Panc1 (cell line): ENCODE data around the gene RRP12. TPM values are rescaled to one million over a fixed set of nuclear protein-coding genes. Genes with fewer than 3 reads are reported as not detected.

Experiments used
- ATAC-seq: fragments of 200-7000 bp; cut with Tn5 transposase; 2 replicates; pipeline ENCODE4 v1.9.1; 2020; ENCODE audit warnings: mild to moderate bottlenecking, moderate library complexity
- BruUV-seq: library from RNA; stranded (reverse); fragments of 400-500 nt; replicated peaks from 2 replicates; lab custom pipeline; 2021; lab: Mats Ljungman, UMichigan
- CTCF ChIA-PET: fragments of 300-600 bp; sonication (Branson Sonifier 250); formaldehyde crosslinking; loops from one replicate; lab custom pipeline; 2022; ENCODE audit warnings: antibody characterized with exemption; lab: Charles Lee
- POLR2A ChIA-PET: fragments of 300-600 bp; sonication (Branson Sonifier 250); formaldehyde crosslinking; loops from one replicate; lab custom pipeline; 2022; ENCODE audit warnings: antibody characterized with exemption; lab: Charles Lee
- DNase-seq: peaks from one replicate; pipeline ENCODE4 v3.0.0-alpha.2; 2010; ENCODE audit warnings: low read depth, low spot score
- H3K27ac ChIP-seq: 2 replicates; pipeline ENCODE4 v1.5.1; 2011; ENCODE audit warnings: mild to moderate bottlenecking, low read length, inconsistent platforms
- H3K27me3 ChIP-seq: fragments of 200-500 bp; sonication (Bioruptor generic); 2 replicates; pipeline ENCODE4 v1.6.0; 2014; ENCODE audit warnings: low read length, inconsistent platforms; ENCODE audit not compliant: control insufficient read depth, insufficient read depth
- H3K36me3 ChIP-seq: fragments of 200-500 bp; sonication (Bioruptor generic); 2 replicates; pipeline ENCODE4 v1.5.1; 2014; ENCODE audit warnings: inconsistent platforms, mild to moderate bottlenecking, low read length, moderate library complexity; ENCODE audit not compliant: control insufficient read depth, insufficient read depth
- H3K4me1 ChIP-seq: 2 replicates; pipeline ENCODE4 v1.5.1; 2011; ENCODE audit warnings: inconsistent platforms, mild to moderate bottlenecking, low read length, moderate library complexity; ENCODE audit not compliant: control insufficient read depth, insufficient read depth
- H3K4me3 ChIP-seq, 2 experiments: 2 replicates each; pipeline ENCODE4 v1.5.1; 2011 to 2012; ENCODE audit warnings: low read depth in 2 of 2, low read length in 2 of 2, mild to moderate bottlenecking in 2 of 2, inconsistent platforms in 1 of 2, moderate library complexity in 1 of 2
- H3K9me3 ChIP-seq: fragments of 200-500 bp; sonication (Bioruptor generic); 2 replicates; pipeline ENCODE4 v1.5.1; 2014; ENCODE audit warnings: low read depth, mild to moderate bottlenecking, inconsistent platforms, low read length, moderate library complexity; ENCODE audit not compliant: control insufficient read depth, insufficient read depth
- POLR2AphosphoS5 ChIP-seq: IDR thresholded peaks from 2 replicates; pipeline ENCODE4 v1.6.1; 2012; ENCODE audit warnings: mild to moderate bottlenecking, low read depth, low read length, moderate library complexity
- SIN3A ChIP-seq: IDR thresholded peaks from 2 replicates; pipeline ENCODE4 v1.6.1; 2012; ENCODE audit warnings: low read depth, mild to moderate bottlenecking, low read length, moderate library complexity, borderline replicate concordance; ENCODE audit not compliant: insufficient read depth
- TCF7L2 ChIP-seq: IDR thresholded peaks from 2 replicates; pipeline ENCODE4 v1.6.1; 2011; ENCODE audit warnings: mild to moderate bottlenecking, low read depth, low read length, inconsistent platforms
- in situ Hi-C: cut with HindIII; loops from 2 replicates; pipeline ENCODE4 v1.10.0; 2016; ENCODE audit warnings: low sequenced_read_pairs, low pct_unique_long_range_greater_than_20kb
- intact Hi-C: fragments of 100-400 bp; cut with micrococcal nuclease; formaldehyde crosslinking; loops from one replicate; pipeline ENCODE4 v1.10.0; 2022; ENCODE audit not compliant: unreplicated experiment
- total RNA-seq: library from RNA; stranded (reverse); gene quantifications from one replicate; pipeline ENCODE4 v1.2.1, GENCODE V29; 2021; ENCODE audit not compliant: unreplicated experiment
- TF ChIP-seq, protein P1 (sequence below): fragments of 450-650 bp; IDR thresholded peaks from 2 replicates; pipeline ENCODE4 v1.5.1; 2017; ENCODE audit warnings: mild to moderate bottlenecking
- TF ChIP-seq, protein P2 (sequence below), 2 experiments: IDR thresholded peaks; 2 replicates each; pipeline ENCODE4 v1.6.1; 2011 to 2012; ENCODE audit warnings: low read depth in 2 of 2, control low read depth in 1 of 2, low read length in 1 of 2, mild to moderate bottlenecking in 1 of 2, moderate library complexity in 1 of 2; ENCODE audit not compliant: insufficient read depth in 1 of 2

Gene RRP12
- total RNA-seq, 1 experiment from 2014 or later: 94.9 TPM

DNA sequence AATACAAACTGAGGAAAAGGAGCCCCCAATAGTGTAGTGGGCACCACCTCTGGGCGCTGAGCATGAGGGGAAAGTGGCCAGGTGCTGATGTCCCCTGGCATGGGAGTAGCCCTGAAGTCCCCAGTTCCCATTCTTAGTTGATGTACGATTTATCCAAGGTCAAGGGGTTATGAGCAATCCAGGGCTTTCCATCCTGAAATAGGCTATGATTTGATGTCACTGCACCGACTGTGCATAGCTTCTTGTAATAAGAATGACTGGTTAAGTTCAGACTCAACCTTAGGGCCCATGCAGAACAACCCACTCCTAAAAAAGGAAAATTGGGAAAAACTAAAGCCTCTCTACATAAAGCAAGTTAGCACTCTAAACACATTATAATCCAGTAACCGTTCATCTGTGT, 77.6 kb downstream of the RRP12 start:
- no peak for DNase-seq
- Histone ChIP-seq H3K4me3 (no peak overlapping the region), H3K27me3 (no peaks in the 10 kb centered on the region), H3K36me3 (no peaks in the 10 kb centered on the region), H3K9me3 (no peaks in the 10 kb centered on the region), H3K4me1 (peaks cover 64% of the 10 kb centered on the region), H3K27ac (peak overlapping the region; percentile 75)
- ATAC-seq: no peak
- intact Hi-C loops (no loop called here), in situ Hi-C loops (no loop called here)
- no peak for TF ChIP-seq SIN3A
- TF ChIP-seq TCF7L2: no peak
- TF ChIP-seq POLR2AphosphoS5: no peak
- CTCF ChIA-PET: no interaction called here
- BruUV-seq: no TSS peak
- POLR2A ChIA-PET: no interaction called here

DNA sequence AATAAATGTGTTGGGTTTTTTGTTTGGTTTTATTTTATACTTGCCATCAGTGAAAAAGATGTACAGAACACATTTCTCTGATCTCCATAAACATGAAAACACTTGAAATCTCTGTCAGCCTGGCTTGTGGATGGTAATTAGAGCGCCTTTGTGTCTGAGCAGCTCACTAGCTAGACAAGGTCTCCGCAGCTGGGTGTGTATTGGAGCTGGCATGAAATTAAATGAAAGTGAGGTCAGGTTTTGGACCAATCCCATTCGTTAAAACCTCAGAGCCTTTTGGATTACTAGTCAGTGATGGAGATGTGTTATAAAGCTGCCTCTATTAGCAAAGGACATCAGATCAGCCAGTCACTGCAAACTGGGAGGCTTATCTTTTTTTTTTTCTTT, 79.3 kb downstream of the RRP12 start:
- POLR2A ChIA-PET: interaction anchor here (0.6 kb wide), 1 partner anchor 33 kb away, joined by 5 read pairs; no protein-coding TSS in a partner anchor
- no peak overlapping the region for H3K4me3 ChIP-seq
- intact Hi-C loops (no loop called here), in situ Hi-C loops (no loop called here)
- H3K36me3 ChIP-seq: no peaks in the 10 kb centered on the region
- H3K27ac ChIP-seq: peak overlapping the region; percentile 64
- H3K9me3 ChIP-seq: no peaks in the 10 kb centered on the region
- no peak for ATAC-seq
- no peak for DNase-seq
- TF ChIP-seq, protein P1, sequence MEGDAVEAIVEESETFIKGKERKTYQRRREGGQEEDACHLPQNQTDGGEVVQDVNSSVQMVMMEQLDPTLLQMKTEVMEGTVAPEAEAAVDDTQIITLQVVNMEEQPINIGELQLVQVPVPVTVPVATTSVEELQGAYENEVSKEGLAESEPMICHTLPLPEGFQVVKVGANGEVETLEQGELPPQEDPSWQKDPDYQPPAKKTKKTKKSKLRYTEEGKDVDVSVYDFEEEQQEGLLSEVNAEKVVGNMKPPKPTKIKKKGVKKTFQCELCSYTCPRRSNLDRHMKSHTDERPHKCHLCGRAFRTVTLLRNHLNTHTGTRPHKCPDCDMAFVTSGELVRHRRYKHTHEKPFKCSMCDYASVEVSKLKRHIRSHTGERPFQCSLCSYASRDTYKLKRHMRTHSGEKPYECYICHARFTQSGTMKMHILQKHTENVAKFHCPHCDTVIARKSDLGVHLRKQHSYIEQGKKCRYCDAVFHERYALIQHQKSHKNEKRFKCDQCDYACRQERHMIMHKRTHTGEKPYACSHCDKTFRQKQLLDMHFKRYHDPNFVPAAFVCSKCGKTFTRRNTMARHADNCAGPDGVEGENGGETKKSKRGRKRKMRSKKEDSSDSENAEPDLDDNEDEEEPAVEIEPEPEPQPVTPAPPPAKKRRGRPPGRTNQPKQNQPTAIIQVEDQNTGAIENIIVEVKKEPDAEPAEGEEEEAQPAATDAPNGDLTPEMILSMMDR: no peak
- TF ChIP-seq POLR2AphosphoS5: no peak
- TF ChIP-seq TCF7L2: no peak
- TF ChIP-seq, protein P2, sequence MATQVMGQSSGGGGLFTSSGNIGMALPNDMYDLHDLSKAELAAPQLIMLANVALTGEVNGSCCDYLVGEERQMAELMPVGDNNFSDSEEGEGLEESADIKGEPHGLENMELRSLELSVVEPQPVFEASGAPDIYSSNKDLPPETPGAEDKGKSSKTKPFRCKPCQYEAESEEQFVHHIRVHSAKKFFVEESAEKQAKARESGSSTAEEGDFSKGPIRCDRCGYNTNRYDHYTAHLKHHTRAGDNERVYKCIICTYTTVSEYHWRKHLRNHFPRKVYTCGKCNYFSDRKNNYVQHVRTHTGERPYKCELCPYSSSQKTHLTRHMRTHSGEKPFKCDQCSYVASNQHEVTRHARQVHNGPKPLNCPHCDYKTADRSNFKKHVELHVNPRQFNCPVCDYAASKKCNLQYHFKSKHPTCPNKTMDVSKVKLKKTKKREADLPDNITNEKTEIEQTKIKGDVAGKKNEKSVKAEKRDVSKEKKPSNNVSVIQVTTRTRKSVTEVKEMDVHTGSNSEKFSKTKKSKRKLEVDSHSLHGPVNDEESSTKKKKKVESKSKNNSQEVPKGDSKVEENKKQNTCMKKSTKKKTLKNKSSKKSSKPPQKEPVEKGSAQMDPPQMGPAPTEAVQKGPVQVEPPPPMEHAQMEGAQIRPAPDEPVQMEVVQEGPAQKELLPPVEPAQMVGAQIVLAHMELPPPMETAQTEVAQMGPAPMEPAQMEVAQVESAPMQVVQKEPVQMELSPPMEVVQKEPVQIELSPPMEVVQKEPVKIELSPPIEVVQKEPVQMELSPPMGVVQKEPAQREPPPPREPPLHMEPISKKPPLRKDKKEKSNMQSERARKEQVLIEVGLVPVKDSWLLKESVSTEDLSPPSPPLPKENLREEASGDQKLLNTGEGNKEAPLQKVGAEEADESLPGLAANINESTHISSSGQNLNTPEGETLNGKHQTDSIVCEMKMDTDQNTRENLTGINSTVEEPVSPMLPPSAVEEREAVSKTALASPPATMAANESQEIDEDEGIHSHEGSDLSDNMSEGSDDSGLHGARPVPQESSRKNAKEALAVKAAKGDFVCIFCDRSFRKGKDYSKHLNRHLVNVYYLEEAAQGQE (IDR thresholded peaks at IDR 0.05; ENCODE audit: insufficient read depth in 1 of 2, low read depth in 2 of 2, low read length in 1 of 2): no peak
- TF ChIP-seq SIN3A: no peak
- no TSS peak for BruUV-seq
- H3K27me3 ChIP-seq: no peaks in the 10 kb centered on the region
- H3K4me1 ChIP-seq: peaks cover 47% of the 10 kb centered on the region
- CTCF ChIA-PET: no interaction called here

DNA sequence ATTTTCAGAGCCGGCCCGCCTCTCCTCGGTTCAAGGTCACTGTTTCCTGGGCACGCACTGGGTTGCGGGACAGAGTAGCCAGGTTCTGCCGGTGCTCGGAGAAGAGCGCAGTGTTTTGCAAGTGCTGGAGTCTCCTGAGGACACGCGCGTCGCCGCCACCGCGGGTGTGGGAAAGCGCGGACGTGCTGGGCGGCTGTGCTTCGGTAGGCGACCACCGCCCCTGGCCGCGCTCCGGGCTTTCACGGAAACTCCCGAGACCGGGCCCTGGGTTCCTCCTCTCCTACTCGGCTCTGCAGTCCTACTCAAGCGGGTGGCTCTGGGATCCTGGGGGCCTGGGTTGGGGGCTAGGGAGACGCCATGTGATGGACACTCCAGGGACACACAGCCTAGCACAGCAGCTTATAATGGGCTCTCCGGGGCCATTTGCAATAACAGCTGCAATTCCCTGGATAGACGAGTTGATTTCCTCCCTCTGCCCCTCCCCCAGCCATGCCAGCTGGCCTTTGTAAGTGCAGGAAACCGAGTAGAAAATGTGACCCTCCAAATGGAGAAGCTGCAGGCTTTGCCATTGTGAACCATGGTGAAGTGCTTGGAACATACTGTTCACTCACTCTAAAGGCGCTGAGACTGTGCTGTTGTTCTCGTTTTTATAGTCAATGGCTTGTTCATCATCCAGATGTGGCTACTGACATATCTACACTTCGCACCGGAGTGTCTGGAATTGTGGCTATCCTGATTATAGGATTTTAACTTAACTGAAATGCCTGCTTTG, 79.9 kb downstream of the RRP12 start:
- CTCF ChIA-PET: no interaction called here
- Histone ChIP-seq H3K4me3 (no peak overlapping the region), H3K4me1 (peaks cover 42% of the 10 kb centered on the region), H3K27me3 (no peaks in the 10 kb centered on the region), H3K27ac (peak overlapping the region; percentile 64), H3K36me3 (no peaks in the 10 kb centered on the region), H3K9me3 (no peaks in the 10 kb centered on the region)
- POLR2A ChIA-PET: no interaction called here
- BruUV-seq: no TSS peak
- intact Hi-C loops: no loop called here
- no peak for ATAC-seq
- TF ChIP-seq SIN3A: no peak
- TF ChIP-seq, protein P2 (IDR thresholded peaks at IDR 0.05; ENCODE audit: insufficient read depth in 1 of 2, low read depth in 2 of 2, low read length in 1 of 2): no peak
- TF ChIP-seq, protein P1: no peak
- no peak for TF ChIP-seq POLR2AphosphoS5
- no peak for TF ChIP-seq TCF7L2
- in situ Hi-C loops: no loop called here
- DNase-seq: no peak
